ENCODE data around the gene DENND5B. TPM values are rescaled to one million over a fixed set of nuclear protein-coding genes. Genes with fewer than 3 reads are reported as not detected.

Gene DENND5B
- total RNA-seq, 1 experiment from 2014 or later, result 13.8 TPM

DNA sequence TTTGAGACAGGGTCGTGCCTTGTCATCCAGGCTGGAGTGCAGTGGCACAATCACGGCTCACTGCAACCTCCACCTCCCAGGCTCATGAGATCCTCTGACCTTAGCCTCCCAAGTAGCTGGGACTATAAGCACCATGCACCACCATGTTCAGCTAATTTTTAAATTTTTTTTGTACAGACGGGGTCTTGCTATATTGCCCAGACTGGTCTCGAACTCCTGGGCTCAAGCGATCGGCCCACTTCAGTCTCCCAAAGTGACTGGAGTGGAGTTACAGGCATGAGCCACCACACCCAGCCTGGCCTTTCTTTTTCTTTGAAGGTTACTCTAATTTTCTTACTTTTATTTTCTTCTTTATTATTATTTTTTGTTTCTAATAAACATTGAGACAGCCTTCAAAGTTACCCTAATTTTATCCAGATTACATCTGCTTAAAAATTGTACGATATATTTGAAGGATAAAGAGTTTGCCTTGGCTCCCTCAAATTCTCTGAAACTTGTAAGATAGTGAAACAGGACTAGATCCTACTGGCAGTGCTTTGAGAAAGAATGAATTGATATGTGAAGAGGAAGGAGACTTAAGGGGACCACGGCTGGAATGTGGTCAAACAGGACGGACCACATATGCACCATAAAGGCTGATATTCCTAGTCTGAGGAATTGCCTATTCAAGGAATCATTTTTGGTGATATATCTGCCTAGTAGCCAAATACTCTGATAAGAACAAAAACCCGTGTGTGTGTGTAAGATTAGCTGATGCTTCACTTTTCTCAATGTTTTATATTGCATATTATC lies 250.9 kb downstream of the DENND5B start:
- H3K4me3 Mint-ChIP-seq, result 0 out of 2 replicates have a peak overlapping the region, but pooled peaks have one; percentile 12
- ChIA-PET POLR2A (interaction anchor here (0.6 to 3.4 kb wide), 7 partner anchors 9 to 65 kb away, joined by 3 to 14 read pairs (median 4); partner anchors contain the start of gene SINHCAF), CTCF (interaction anchor here (0.6 to 1.0 kb wide), 2 partner anchors 14 to 63 kb away, joined by 3 to 4 read pairs; partner anchors contain the start of gene SINHCAF)
- DNase-seq (ENCODE audit: low spot score) (peak; percentile 51), ATAC-seq (peak; percentile 84)
- H3K9me3 Mint-ChIP-seq, result no peaks in the 10 kb centered on the region
- TF ChIP-seq FOXJ3 (CRISPR knock-in tag; IDR thresholded peaks at IDR 0.05; ENCODE audit: borderline replicate concordance), result no peak
- peak; percentile 87; the same call in 1 of the 2 replicates for TF ChIP-seq TEAD4 (CRISPR knock-in tag; IDR thresholded peaks at IDR 0.05)
- TF ChIP-seq, protein P1, sequence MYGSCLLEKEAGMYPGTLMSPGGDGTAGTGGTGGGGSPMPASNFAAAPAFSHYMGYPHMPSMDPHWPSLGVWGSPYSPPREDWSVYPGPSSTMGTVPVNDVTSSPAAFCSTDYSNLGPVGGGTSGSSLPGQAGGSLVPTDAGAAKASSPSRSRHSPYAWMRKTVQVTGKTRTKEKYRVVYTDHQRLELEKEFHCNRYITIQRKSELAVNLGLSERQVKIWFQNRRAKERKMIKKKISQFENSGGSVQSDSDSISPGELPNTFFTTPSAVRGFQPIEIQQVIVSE (CRISPR knock-in tag; IDR thresholded peaks at IDR 0.05; ENCODE audit: borderline replicate concordance), result no peak
- TF ChIP-seq, protein P2, sequence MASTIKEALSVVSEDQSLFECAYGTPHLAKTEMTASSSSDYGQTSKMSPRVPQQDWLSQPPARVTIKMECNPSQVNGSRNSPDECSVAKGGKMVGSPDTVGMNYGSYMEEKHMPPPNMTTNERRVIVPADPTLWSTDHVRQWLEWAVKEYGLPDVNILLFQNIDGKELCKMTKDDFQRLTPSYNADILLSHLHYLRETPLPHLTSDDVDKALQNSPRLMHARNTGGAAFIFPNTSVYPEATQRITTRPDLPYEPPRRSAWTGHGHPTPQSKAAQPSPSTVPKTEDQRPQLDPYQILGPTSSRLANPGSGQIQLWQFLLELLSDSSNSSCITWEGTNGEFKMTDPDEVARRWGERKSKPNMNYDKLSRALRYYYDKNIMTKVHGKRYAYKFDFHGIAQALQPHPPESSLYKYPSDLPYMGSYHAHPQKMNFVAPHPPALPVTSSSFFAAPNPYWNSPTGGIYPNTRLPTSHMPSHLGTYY (CRISPR knock-in tag; IDR thresholded peaks at IDR 0.05), result no peak
- no peak for TF ChIP-seq GABPB1 (CRISPR knock-in tag; IDR thresholded peaks at IDR 0.05)
- no peak for TF ChIP-seq CBFB (CRISPR knock-in tag; IDR thresholded peaks at IDR 0.05; ENCODE audit: low read depth)
- TF ChIP-seq ZNF416 (CRISPR knock-in tag; IDR thresholded peaks at IDR 0.05), result no peak
- no peak for TF ChIP-seq GTF2I (CRISPR knock-in tag; conservative IDR thresholded peaks at IDR 0.05)
- TF ChIP-seq, protein P3, sequence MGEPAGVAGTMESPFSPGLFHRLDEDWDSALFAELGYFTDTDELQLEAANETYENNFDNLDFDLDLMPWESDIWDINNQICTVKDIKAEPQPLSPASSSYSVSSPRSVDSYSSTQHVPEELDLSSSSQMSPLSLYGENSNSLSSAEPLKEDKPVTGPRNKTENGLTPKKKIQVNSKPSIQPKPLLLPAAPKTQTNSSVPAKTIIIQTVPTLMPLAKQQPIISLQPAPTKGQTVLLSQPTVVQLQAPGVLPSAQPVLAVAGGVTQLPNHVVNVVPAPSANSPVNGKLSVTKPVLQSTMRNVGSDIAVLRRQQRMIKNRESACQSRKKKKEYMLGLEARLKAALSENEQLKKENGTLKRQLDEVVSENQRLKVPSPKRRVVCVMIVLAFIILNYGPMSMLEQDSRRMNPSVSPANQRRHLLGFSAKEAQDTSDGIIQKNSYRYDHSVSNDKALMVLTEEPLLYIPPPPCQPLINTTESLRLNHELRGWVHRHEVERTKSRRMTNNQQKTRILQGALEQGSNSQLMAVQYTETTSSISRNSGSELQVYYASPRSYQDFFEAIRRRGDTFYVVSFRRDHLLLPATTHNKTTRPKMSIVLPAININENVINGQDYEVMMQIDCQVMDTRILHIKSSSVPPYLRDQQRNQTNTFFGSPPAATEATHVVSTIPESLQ (CRISPR knock-in tag; IDR thresholded peaks at IDR 0.05), result no peak
- TF ChIP-seq ZNF121 (CRISPR knock-in tag; IDR thresholded peaks at IDR 0.05), result peak; percentile 94
- no peak for TF ChIP-seq NR3C1 (CRISPR knock-in tag; conservative IDR thresholded peaks at IDR 0.05; ENCODE audit: low read depth)
- no peak for TF ChIP-seq OVOL2 (CRISPR knock-in tag; IDR thresholded peaks at IDR 0.05; ENCODE audit: borderline replicate concordance)
- TF ChIP-seq SMAD4 (CRISPR knock-in tag; IDR thresholded peaks at IDR 0.05), result no peak
- TF ChIP-seq EMX1 (CRISPR knock-in tag; IDR thresholded peaks at IDR 0.05), result no peak
- peak; percentile 95; the same call in 1 of the 2 replicates for TF ChIP-seq TEAD1 (CRISPR knock-in tag; IDR thresholded peaks at IDR 0.05)
- no peak for TF ChIP-seq TCF7 (CRISPR knock-in tag; IDR thresholded peaks at IDR 0.05; ENCODE audit: low read depth)
- TF ChIP-seq, protein P4, sequence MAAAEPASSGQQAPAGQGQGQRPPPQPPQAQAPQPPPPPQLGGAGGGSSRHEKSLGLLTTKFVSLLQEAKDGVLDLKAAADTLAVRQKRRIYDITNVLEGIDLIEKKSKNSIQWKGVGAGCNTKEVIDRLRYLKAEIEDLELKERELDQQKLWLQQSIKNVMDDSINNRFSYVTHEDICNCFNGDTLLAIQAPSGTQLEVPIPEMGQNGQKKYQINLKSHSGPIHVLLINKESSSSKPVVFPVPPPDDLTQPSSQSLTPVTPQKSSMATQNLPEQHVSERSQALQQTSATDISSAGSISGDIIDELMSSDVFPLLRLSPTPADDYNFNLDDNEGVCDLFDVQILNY (CRISPR knock-in tag; IDR thresholded peaks at IDR 0.05), result no peak
- no peak for TF ChIP-seq KAT7 (CRISPR knock-in tag; IDR thresholded peaks at IDR 0.05; ENCODE audit: borderline replicate concordance)
- TF ChIP-seq, protein P5, sequence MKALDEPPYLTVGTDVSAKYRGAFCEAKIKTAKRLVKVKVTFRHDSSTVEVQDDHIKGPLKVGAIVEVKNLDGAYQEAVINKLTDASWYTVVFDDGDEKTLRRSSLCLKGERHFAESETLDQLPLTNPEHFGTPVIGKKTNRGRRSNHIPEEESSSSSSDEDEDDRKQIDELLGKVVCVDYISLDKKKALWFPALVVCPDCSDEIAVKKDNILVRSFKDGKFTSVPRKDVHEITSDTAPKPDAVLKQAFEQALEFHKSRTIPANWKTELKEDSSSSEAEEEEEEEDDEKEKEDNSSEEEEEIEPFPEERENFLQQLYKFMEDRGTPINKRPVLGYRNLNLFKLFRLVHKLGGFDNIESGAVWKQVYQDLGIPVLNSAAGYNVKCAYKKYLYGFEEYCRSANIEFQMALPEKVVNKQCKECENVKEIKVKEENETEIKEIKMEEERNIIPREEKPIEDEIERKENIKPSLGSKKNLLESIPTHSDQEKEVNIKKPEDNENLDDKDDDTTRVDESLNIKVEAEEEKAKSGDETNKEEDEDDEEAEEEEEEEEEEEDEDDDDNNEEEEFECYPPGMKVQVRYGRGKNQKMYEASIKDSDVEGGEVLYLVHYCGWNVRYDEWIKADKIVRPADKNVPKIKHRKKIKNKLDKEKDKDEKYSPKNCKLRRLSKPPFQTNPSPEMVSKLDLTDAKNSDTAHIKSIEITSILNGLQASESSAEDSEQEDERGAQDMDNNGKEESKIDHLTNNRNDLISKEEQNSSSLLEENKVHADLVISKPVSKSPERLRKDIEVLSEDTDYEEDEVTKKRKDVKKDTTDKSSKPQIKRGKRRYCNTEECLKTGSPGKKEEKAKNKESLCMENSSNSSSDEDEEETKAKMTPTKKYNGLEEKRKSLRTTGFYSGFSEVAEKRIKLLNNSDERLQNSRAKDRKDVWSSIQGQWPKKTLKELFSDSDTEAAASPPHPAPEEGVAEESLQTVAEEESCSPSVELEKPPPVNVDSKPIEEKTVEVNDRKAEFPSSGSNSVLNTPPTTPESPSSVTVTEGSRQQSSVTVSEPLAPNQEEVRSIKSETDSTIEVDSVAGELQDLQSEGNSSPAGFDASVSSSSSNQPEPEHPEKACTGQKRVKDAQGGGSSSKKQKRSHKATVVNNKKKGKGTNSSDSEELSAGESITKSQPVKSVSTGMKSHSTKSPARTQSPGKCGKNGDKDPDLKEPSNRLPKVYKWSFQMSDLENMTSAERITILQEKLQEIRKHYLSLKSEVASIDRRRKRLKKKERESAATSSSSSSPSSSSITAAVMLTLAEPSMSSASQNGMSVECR (CRISPR knock-in tag; IDR thresholded peaks at IDR 0.05; ENCODE audit: borderline replicate concordance), result no peak
- TF ChIP-seq NR2C2 (CRISPR knock-in tag; IDR thresholded peaks at IDR 0.05), result no peak
- TF ChIP-seq NFE2L1 (CRISPR knock-in tag; IDR thresholded peaks at IDR 0.05), result no peak
- no peak for TF ChIP-seq JAZF1 (CRISPR knock-in tag; IDR thresholded peaks at IDR 0.05)
- no peak for TF ChIP-seq CREB1 (CRISPR knock-in tag; IDR thresholded peaks at IDR 0.05)
- TF ChIP-seq, protein P6, sequence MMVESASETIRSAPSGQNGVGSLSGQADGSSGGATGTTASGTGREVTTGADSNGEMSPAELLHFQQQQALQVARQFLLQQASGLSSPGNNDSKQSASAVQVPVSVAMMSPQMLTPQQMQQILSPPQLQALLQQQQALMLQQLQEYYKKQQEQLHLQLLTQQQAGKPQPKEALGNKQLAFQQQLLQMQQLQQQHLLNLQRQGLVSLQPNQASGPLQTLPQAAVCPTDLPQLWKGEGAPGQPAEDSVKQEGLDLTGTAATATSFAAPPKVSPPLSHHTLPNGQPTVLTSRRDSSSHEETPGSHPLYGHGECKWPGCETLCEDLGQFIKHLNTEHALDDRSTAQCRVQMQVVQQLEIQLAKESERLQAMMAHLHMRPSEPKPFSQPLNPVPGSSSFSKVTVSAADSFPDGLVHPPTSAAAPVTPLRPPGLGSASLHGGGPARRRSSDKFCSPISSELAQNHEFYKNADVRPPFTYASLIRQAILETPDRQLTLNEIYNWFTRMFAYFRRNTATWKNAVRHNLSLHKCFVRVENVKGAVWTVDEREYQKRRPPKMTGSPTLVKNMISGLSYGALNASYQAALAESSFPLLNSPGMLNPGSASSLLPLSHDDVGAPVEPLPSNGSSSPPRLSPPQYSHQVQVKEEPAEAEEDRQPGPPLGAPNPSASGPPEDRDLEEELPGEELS (CRISPR knock-in tag; IDR thresholded peaks at IDR 0.05), result no peak
- H3K36me3 Mint-ChIP-seq, result no peaks in the 10 kb centered on the region
- H3K27me3 Mint-ChIP-seq (ENCODE audit: low read depth), result no peaks in the 10 kb centered on the region
- peak overlapping the region; percentile 84 for H3K27ac Mint-ChIP-seq
- H3K4me1 Mint-ChIP-seq, result peaks cover 32% of the 10 kb centered on the region
